DND-41 (cell line): ENCODE data around the gene AMELX.

Experiments
- ATAC-seq: fragments of 200-7000 bp; cut with Tn5 transposase; 3 replicates; pipeline ENCODE4 v1.9.1; 2021; ENCODE audit warnings: low read depth; ENCODE audit not compliant: insufficient read depth
- DNase-seq: peaks from one replicate; pipeline ENCODE4 v3.0.0-alpha.2; 2020
- H2AFZ ChIP-seq: 2 replicates; pipeline ENCODE4 v1.6.0; 2012; ENCODE audit warnings: low read depth, low read length
- H3K27ac ChIP-seq: 2 replicates; pipeline ENCODE4 v1.5.1; 2012; ENCODE audit warnings: low read length, inconsistent platforms
- H3K27me3 ChIP-seq: fragments of 200-600 bp; sonication (generic); 2 replicates; pipeline ENCODE4 v1.6.0; 2012; ENCODE audit warnings: low read length, mild to moderate bottlenecking, inconsistent platforms; ENCODE audit not compliant: insufficient read depth, poor library complexity
- H3K36me3 ChIP-seq: 2 replicates; pipeline ENCODE4 v1.5.1; 2012; ENCODE audit warnings: low read length, inconsistent platforms; ENCODE audit not compliant: insufficient read depth
- H3K4me1 ChIP-seq: 2 replicates; pipeline ENCODE4 v1.5.1; 2012; ENCODE audit warnings: mild to moderate bottlenecking, low read length; ENCODE audit not compliant: insufficient read depth
- H3K4me2 ChIP-seq: 2 replicates; pipeline ENCODE4 v1.6.0; 2012; ENCODE audit warnings: mild to moderate bottlenecking, moderate library complexity, low read length, inconsistent platforms; ENCODE audit not compliant: insufficient read depth
- H3K4me3 ChIP-seq, 2 experiments: fragments of 200-600 bp in 1 of 2; shearing (Covaris generic) in 1 of 2; 2 replicates each; pipeline ENCODE4 v1.5.1; 2012 to 2016; ENCODE audit warnings: inconsistent platforms in 2 of 2, low read length in 2 of 2, mild to moderate bottlenecking in 2 of 2, low read depth in 1 of 2, moderate library complexity in 1 of 2
- H3K79me2 ChIP-seq: 2 replicates; pipeline ENCODE4 v1.6.0; 2012; ENCODE audit warnings: low read length, inconsistent platforms; ENCODE audit not compliant: insufficient read depth
- H3K9ac ChIP-seq: 2 replicates; pipeline ENCODE4 v1.6.0; 2012; ENCODE audit warnings: low read depth, mild to moderate bottlenecking, inconsistent platforms, low read length, moderate library complexity
- H3K9me3 ChIP-seq: 2 replicates; pipeline ENCODE4 v1.5.1; 2012; ENCODE audit warnings: low read length, moderate library complexity, mild to moderate bottlenecking, inconsistent platforms; ENCODE audit not compliant: insufficient read depth, severe bottlenecking
- H4K20me1 ChIP-seq: 2 replicates; pipeline ENCODE4 v1.6.0; 2012; ENCODE audit warnings: low read length; ENCODE audit not compliant: insufficient read depth
- EZH2 ChIP-seq: IDR thresholded peaks from 3 replicates; pipeline ENCODE4 v1.6.1; 2012; ENCODE audit warnings: borderline replicate concordance, low read depth, mild to moderate bottlenecking, moderate library complexity, low read length, inconsistent platforms; ENCODE audit not compliant: severe bottlenecking
- TF ChIP-seq, protein P1 (sequence below): IDR thresholded peaks from 2 replicates; pipeline ENCODE4 v1.5.1; 2012; ENCODE audit warnings: borderline replicate concordance, low read length, moderate library complexity, mild to moderate bottlenecking; ENCODE audit not compliant: poor library complexity, severe bottlenecking; ENCODE audit errors: extremely low read depth

The AMELX gene

DNA sequence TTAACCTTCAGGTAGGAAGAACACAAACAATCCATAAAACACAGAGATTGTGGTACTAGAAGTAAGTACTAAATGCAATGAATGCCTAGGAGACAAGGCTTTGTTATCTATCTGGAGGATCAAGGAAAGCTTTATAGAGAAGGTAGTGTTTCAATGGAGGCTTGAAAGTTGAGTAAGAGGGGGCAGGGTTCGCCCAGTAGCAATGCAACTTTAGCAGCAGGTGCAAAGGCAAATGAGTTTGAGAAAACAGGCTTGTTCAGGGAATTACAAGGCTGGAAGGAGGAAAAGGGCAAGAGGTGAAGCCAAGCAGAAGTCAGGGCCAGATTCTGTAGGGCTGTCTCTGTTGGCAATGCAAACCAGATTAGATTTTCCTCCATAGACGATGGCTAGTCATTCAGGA is 35.5 kb upstream of the AMELX start:
- Histone ChIP-seq H3K4me3 (no peak overlapping the region), H3K27me3 (no peaks in the 10 kb centered on the region), H3K36me3 (no peaks in the 10 kb centered on the region), H3K79me2 (no peaks in the 10 kb centered on the region), H4K20me1 (no peaks in the 10 kb centered on the region), H3K4me1 (no peaks in the 10 kb centered on the region), H3K9me3 (no peaks in the 10 kb centered on the region), H3K27ac (no peak overlapping the region), H3K9ac (no peak overlapping the region), H2AFZ (no peak overlapping the region), H3K4me2 (no peak overlapping the region)
- TF ChIP-seq EZH2: no peak
- TF ChIP-seq, protein P1, sequence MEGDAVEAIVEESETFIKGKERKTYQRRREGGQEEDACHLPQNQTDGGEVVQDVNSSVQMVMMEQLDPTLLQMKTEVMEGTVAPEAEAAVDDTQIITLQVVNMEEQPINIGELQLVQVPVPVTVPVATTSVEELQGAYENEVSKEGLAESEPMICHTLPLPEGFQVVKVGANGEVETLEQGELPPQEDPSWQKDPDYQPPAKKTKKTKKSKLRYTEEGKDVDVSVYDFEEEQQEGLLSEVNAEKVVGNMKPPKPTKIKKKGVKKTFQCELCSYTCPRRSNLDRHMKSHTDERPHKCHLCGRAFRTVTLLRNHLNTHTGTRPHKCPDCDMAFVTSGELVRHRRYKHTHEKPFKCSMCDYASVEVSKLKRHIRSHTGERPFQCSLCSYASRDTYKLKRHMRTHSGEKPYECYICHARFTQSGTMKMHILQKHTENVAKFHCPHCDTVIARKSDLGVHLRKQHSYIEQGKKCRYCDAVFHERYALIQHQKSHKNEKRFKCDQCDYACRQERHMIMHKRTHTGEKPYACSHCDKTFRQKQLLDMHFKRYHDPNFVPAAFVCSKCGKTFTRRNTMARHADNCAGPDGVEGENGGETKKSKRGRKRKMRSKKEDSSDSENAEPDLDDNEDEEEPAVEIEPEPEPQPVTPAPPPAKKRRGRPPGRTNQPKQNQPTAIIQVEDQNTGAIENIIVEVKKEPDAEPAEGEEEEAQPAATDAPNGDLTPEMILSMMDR: no peak
- DNase-seq: no peak
- ATAC-seq: no peak

DNA sequence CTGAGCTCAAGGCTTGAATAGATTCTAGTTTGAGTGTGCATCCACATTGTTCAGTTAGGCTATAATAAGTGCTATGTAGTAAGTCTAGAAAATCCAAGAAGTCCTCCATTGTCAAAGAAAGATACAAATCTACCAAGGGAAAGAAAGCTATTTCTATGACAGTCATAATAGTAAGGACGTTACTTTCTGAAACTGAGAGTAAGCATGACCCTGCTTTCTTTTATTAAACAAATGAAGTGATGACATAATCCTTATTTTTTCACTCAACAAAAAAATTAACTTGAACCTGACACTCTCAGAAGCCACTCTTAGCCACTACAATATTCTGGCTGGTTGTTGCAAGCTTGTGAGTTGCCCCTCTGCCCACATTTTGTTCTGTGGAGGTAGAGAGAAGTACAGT is 33.8 kb upstream of the AMELX start:
- Histone ChIP-seq H3K4me3 (no peak overlapping the region), H3K36me3 (no peaks in the 10 kb centered on the region), H3K27me3 (no peaks in the 10 kb centered on the region), H3K27ac (no peak overlapping the region), H4K20me1 (no peaks in the 10 kb centered on the region), H2AFZ (no peak overlapping the region), H3K4me1 (no peaks in the 10 kb centered on the region), H3K9ac (no peak overlapping the region), H3K79me2 (no peaks in the 10 kb centered on the region), H3K9me3 (no peaks in the 10 kb centered on the region), H3K4me2 (no peak overlapping the region)
- DNase-seq: no peak
- no peak for TF ChIP-seq EZH2
- TF ChIP-seq, protein P1: no peak
- no peak for ATAC-seq

DNA sequence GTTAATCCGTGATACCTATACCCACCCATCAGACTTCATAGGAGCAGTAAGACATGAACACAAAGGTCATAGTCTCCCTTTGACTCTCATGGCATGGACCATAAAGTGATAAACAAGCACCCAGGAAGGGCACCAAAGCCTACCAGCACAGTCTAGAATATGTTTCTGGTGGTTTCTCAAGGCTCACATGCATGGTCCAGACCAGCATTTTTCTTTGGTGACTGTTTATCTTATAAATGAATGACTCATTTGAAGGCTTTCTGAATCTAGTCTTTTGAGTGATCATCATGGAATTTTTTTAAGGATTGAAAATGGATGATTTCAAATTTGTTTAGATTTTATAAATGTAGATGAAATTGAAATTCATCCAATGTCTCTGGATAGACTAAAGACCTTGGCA is 32.0 kb upstream of the AMELX start:
- Histone ChIP-seq H3K4me3 (no peak overlapping the region), H3K79me2 (no peaks in the 10 kb centered on the region), H3K9me3 (no peaks in the 10 kb centered on the region), H3K9ac (no peak overlapping the region), H3K27ac (no peak overlapping the region), H3K36me3 (no peaks in the 10 kb centered on the region), H2AFZ (no peak overlapping the region), H4K20me1 (no peaks in the 10 kb centered on the region), H3K4me2 (no peak overlapping the region), H3K4me1 (no peaks in the 10 kb centered on the region), H3K27me3 (no peaks in the 10 kb centered on the region)
- DNase-seq (no peak), ATAC-seq (no peak)
- TF ChIP-seq, protein P1: no peak
- TF ChIP-seq EZH2: no peak

DNA sequence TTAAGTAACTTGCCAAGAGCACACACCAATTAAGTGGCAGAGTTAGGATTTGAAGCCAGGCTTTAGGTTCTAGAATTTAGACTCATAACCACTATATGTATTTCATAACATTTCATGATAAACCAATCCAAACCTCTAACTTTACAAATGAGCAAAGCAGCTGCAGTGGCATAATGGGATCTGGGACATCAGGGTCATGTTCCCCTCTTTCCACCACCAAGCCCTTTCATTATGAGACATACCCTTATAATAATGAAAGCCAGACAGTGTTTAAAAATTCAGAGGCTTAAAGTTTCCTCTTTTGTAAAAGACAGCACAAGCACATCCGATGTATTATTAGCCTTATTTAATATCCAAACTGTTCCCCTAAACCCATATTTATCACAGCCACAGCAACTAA is 28.3 kb upstream of the AMELX start:
- H2AFZ ChIP-seq: no peak overlapping the region
- no peaks in the 10 kb centered on the region for H3K4me1 ChIP-seq
- H3K9me3 ChIP-seq: no peaks in the 10 kb centered on the region
- H3K27ac ChIP-seq: no peak overlapping the region
- no peak overlapping the region for H3K4me3 ChIP-seq
- H3K4me2 ChIP-seq: no peak overlapping the region
- DNase-seq (no peak), ATAC-seq (no peak)
- H3K27me3 ChIP-seq: no peaks in the 10 kb centered on the region
- no peaks in the 10 kb centered on the region for H3K79me2 ChIP-seq
- no peak for TF ChIP-seq EZH2
- TF ChIP-seq, protein P1: no peak
- no peaks in the 10 kb centered on the region for H3K36me3 ChIP-seq
- no peak overlapping the region for H3K9ac ChIP-seq
- no peaks in the 10 kb centered on the region for H4K20me1 ChIP-seq
